GM12891 (cell line): ENCODE measurements around the gene LRIF1.
"Not testable (repeated sequence)": the region's sequence is repeated elsewhere in the genome, so short reads cannot be mapped to it uniquely, and the experiment has no call there.

Experiments used
- DNase-seq: peaks from one replicate; pipeline ENCODE4 v3.0.0; 2011; ENCODE audit warnings: low spot score; ENCODE audit not compliant: insufficient read length
- FAIRE-seq: peaks from 2 replicates; lab custom pipeline; 2011; peaks lifted over from hg19 to GRCh38; lab: Jason Lieb, UNC
- PAX5 ChIP-seq: IDR thresholded peaks from 2 replicates; pipeline ENCODE4 v1.6.1; 2011; ENCODE audit warnings: low read length, moderate library complexity, mild to moderate bottlenecking; ENCODE audit not compliant: insufficient read depth, severe bottlenecking
- POLR2A ChIP-seq: IDR thresholded peaks from 2 replicates; pipeline ENCODE4 v1.6.1; 2011; ENCODE audit warnings: low read depth, low read length, control low read depth
- POLR2AphosphoS5 ChIP-seq: IDR thresholded peaks from 2 replicates; pipeline ENCODE4 v1.6.1; 2011; ENCODE audit warnings: low read depth, low read length, control low read depth
- POU2F2 ChIP-seq: IDR thresholded peaks from 2 replicates; pipeline ENCODE4 v1.6.1; 2011; ENCODE audit warnings: low read depth, mild to moderate bottlenecking, control low read depth, low read length, moderate library complexity
- SPI1 ChIP-seq: IDR thresholded peaks from 2 replicates; pipeline ENCODE4 v1.6.1; 2011; ENCODE audit warnings: low read depth, low read length, control low read depth
- TAF1 ChIP-seq: IDR thresholded peaks from 2 replicates; pipeline ENCODE4 v1.6.1; 2011; ENCODE audit warnings: low read depth, low read length, control low read depth

LRIF1 gene

DNA sequence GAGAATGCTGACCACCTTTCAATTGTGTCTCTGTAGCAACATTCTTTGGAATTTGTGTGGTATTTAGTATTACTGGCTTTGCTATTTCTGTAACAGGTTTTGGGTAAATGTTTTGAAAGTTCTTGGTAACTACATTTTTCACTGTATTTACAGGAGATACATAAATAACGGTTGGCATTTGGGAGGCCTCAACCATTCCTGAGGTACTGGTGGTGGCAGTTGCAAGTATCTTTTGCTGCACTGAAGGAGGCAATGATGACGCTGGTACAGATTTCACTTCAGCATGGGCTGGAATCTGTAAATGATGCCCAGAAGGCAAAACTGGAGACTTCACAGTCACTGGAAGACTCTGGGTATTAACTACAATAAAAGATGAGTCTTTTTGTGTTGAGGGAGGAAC is 11.7 kb downstream of the LRIF1 start:
- TF ChIP-seq POU2F2 (no peak), TAF1 (no peak), SPI1 (no peak)
- DNase-seq (no peak), FAIRE-seq (no peak)

DNA sequence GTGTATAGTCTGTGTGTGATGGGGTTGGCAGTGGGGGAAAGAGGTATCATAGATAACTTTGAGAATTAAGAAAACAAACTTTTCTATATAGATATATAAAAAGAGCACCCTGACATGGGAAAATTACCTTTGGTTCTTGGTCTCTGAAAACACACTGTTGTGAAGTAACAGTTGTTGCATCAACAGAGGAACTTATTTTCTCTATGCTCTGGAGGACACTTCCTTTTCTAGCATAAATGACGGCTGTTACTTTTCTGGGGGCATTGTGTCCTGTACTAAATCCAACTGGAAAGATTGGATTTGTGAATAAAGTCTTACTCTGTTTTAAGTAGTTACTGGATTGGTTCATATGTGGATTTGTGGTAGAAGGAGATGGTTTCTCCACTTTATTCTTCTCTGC is 12.6 kb downstream of the LRIF1 start:
- FAIRE-seq (no peak), DNase-seq (no peak)
- TF ChIP-seq POLR2A = no peak

DNA sequence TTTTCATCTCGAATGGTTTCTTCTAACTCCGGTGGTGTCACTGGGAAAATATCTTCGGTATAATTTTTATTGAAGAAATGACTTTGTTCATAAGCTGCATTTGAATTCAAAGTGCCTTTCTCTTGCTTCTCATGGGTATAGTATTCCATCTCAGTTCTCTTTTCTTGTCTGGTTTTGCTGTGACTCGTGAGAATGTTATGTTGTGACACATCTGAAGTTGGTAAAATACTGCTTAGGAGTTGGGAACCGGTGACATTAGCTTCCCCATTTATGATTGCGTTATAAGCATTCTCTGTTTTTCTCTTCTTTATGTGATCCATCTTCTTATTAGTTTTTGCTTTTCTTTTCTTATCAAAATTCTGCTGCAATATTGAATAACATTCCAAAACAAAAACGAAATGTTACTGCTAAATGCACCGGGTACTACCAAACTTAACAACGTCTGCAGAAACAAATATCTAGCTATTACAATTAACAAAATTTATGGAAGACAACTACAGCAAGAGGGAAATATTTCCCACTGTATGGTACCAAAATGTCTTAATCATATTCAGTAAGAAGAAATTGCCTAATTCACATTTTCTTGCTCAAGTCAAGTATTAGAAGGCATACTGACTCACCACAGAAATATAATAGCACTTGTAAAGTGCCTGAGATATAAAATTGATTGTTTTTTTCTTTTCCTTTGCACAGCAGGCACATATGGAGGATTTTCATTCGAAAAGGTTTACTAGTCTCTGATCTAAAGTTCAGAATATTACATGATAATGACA is 15.5 kb downstream of the LRIF1 start:
- FAIRE-seq (no peak), DNase-seq (no peak)
- TF ChIP-seq POLR2AphosphoS5 (no peak), SPI1 (no peak), TAF1 (no peak), PAX5 (no peak), POLR2A (no peak), POU2F2 (no peak)

DNA sequence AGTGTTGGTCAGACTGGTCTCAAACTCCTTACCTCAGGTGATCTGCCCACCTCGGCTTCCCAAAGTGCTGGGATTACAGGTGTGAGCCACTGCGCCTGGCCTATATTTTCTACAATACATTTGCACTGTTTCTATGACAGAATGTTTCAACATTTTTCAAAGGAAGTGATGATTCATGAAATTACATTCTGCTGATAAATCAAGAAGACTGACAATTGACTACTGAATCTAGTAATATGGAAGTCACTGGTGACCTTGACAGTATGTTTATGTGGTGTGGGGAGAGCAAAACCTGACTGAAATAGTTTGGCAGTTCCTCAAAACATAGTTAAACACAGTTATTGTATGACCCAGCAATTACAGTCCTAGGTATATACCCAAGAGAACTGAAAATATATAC is 18.1 kb downstream of the LRIF1 start:
- FAIRE-seq = no peak
- TF ChIP-seq SPI1 = no peak
- no peak for TF ChIP-seq POLR2A
- TF ChIP-seq POLR2AphosphoS5 = no peak
- no peak for TF ChIP-seq POU2F2
- TF ChIP-seq TAF1 = no peak
- no peak for TF ChIP-seq PAX5
- no peak for DNase-seq

DNA sequence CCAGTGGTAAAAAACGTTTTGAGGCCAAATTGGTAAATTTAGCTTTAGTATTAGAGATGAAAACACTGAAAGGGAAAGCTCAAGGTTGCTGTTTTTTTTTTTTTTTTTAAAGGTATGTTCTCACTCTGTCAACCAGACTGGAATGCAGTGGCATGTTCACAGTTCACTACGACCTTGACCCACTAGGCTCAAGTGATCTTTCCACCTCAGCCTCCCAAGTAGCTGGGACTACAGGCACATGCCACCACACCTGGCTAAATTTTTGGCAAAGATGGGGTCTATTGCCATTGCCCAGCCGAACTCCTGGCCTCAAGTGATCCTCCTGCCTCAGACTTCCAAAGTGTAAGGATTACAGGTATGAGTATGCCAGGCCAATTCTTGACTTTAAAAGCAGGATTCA is 18.9 kb downstream of the LRIF1 start:
- no peak for FAIRE-seq
- TF ChIP-seq PAX5 (no peak), POU2F2 (no peak), POLR2AphosphoS5 (no peak), TAF1 (no peak), SPI1 (no peak), POLR2A (no peak)
- no peak for DNase-seq

DNA sequence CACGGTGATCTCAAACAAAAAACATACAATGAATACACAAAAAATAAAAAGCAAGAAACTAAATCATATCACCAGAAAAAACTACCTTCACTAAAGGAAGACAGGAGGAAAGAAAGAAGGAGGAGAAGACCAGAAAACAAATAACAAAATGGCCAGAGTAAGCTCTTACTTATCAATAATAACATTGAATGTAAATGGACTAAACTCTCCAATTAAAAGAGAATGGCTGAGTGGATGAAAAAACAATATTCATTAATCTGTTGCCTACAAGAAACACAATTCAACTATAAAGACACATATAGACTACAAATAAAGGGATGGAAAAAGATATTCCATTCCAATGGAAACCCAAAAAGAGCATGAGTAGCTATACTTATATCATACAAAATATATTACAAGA is 27.2 kb downstream of the LRIF1 start:
- FAIRE-seq (no peak), DNase-seq (no peak)
- no peak for TF ChIP-seq PAX5
- TF ChIP-seq POU2F2 = no peak
- TF ChIP-seq POLR2AphosphoS5 = no peak
- no peak for TF ChIP-seq POLR2A
- TF ChIP-seq SPI1 = no peak

DNA sequence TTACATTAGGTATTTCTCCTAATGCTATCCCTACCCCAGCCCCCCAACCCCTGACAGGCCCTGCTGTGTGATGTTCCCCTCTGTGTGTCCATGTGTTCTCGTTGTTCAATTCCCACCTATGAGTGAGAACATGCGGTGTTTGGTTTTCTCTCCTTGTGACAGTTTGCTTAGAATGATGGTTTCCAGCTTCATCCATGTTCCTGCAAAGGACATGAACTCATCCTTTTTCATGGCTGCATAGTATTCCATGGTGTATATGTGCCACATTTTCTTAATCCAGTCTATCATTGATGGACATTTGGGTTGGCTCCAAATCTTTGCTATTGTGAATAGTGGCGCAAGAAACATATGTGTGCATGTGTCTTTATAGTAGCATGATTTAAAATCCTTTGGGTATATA is 32.6 kb downstream of the LRIF1 start:
- not testable (repeated sequence) for FAIRE-seq, DNase-seq

DNA sequence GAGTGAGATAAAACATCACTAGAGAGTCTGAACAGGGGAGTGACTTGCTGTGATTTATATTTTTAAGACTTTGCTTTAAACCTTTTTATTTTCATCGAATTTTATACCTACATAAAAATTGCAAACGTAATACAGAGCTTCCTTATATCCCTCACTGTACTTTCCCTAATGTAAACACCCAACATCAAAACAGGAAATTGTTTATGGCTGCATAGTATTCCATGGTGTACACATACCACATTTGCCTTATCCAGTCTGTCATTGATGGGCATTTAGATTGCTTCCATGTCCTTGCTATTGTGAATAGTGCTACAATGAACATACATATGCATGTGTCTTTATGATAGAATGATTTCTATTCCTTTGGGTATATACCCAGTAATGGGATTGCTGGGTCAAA is 34.8 kb downstream of the LRIF1 start:
- FAIRE-seq (peak; percentile 16), DNase-seq (no peak)
- TF ChIP-seq POLR2AphosphoS5 (no peak), POU2F2 (no peak), PAX5 (no peak), TAF1 (no peak), POLR2A (no peak), SPI1 (no peak)

DNA sequence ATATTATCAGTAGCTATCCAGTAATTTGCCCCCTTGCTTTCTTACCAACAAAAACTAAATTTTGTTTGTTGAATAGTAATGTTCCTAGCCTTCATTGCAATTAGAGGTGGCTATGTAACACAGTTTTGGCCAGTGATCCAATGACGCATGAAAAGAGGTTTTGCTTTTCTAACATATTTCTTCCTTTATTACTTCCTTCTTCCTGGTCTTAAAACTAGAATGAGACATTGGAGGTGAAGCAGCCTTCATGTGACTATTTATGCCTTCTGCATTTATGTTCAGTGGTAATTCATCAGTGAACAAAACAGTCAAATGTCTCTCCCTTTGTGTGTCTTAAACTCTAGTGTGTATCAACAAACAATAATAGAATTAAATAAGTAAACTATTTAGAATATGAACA is 35.5 kb downstream of the LRIF1 start:
- DNase-seq (no peak), FAIRE-seq (no peak)
- no peak for TF ChIP-seq POLR2A
- TF ChIP-seq PAX5 = no peak
- TF ChIP-seq TAF1 = no peak
- TF ChIP-seq POLR2AphosphoS5 = no peak

DNA sequence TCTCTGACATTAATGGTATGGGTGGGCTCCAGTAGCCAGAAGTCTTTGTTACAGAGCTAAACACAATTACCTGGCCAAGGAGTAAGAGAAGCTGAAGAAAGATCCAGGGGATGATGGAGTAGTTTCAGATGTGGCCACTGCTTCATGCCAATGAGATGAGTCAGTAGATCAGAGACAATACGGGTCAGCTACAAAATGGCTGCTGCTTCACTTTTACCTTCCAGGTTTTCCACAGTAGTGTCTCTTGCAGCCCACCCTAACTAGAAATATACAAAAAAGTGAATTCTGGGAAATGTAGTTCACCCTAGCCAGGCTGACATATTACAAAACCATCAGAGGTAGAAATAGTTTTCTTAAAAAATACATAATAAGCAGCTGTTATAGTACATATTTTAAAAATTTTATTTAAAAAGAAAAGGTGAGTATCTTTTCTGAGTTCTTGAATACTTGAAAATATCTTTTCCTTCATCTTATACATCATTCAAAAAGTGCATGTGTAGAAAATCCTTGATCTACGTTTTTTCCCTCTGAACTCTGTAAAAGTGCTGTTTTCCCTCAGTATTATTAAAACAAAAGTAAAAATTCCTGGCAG is 36.1 kb downstream of the LRIF1 start:
- DNase-seq = no peak
- no peak for TF ChIP-seq POLR2A
- no peak for TF ChIP-seq POU2F2
- no peak for TF ChIP-seq PAX5
- no peak for TF ChIP-seq TAF1
- no peak for TF ChIP-seq SPI1
- TF ChIP-seq POLR2AphosphoS5 = no peak
- no peak for FAIRE-seq

DNA sequence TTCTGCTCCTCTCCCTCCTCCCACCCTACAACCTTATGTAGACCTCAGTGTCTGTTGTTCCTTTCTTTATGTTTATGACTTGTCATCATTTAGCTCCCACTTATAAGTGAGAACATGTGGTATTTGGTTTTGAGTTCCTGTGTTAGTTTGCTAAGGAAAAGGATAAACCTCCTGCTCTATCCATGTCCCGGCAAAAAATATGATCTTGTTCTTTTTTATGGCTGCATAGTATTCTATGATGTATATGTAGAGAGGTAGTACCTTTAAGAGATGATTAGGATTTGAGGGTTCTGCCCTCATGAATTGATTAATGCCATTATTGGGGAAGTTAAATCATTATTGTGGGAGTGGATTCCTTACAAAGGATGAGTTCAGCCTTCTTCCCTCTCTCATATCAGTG is 41.8 kb downstream of the LRIF1 start:
- DNase-seq (no peak), FAIRE-seq (peak; percentile 41)
- TF ChIP-seq POLR2AphosphoS5 (no peak), POLR2A (no peak), PAX5 (no peak), TAF1 (no peak), POU2F2 (no peak), SPI1 (no peak)
